ENCODE data around the gene SLC38A7.

Gene SLC38A7

GRCh38 chr16:58658796-58659211, 25.8 kb downstream of the SLC38A7 start:
- TF ChIP-seq ELF4 (IDR thresholded peaks at IDR 0.05) (no peak), SUZ12 (IDR thresholded peaks at IDR 0.05) (no peak), SP1 (IDR thresholded peaks at IDR 0.05) (no peak)
- CTCF ChIA-PET: interaction anchor here (1.0 to 1.1 kb wide), 2 partner anchors 10 to 322 kb away, joined by 3 to 4 read pairs; no protein-coding TSS in a partner anchor
- DNase-seq (ENCODE audit: extremely low spot score): no peak
- POLR2A ChIA-PET: no interaction called here

DNA sequence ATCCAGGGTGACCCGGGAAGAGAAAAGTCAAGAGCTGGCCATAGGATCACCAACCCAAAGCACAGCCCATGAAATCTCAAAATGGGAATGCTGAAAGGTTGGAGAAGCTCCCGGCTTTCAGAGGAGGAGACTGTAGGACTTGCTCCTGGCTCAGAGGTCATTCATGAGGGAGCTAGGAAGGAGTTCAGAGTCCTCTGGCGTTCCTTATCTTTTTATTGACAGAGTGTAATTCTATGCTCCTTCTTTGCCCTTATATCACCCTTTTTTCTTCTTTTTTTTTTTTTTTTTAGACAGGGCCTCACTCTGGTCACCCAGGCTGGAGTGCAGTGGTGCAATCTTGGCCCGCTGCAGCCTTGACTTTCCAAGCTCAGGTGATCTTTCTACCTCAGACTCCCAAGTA, 27.7 kb downstream of the SLC38A7 start:
- CTCF ChIA-PET: interaction anchor here (0.6 kb wide), 1 partner anchor 34 kb away, joined by 6 read pairs; no protein-coding TSS in a partner anchor
- POLR2A ChIA-PET: no interaction called here
- no peak for DNase-seq (ENCODE audit: extremely low spot score)
- TF ChIP-seq TARDBP (IDR thresholded peaks at IDR 0.05) (no peak), L3MBTL2 (conservative IDR thresholded peaks at IDR 0.05) (no peak), SUZ12 (IDR thresholded peaks at IDR 0.05) (no peak), ARNT (IDR thresholded peaks at IDR 0.05) (no peak), ELF4 (IDR thresholded peaks at IDR 0.05) (no peak), FOXK2 (IDR thresholded peaks at IDR 0.05) (no peak), NFRKB (IDR thresholded peaks at IDR 0.05) (no peak), ZNF384 (IDR thresholded peaks at IDR 0.05) (no peak), FOXM1 (IDR thresholded peaks at IDR 0.05; ENCODE audit: borderline replicate concordance) (no peak), LEF1 (IDR thresholded peaks at IDR 0.05; ENCODE audit: borderline replicate concordance) (no peak), CTBP1 (IDR thresholded peaks at IDR 0.05; ENCODE audit: borderline replicate concordance) (no peak), BHLHE40 (IDR thresholded peaks at IDR 0.05; ENCODE audit: borderline replicate concordance) (no peak), FOXA1 (IDR thresholded peaks at IDR 0.05) (no peak), SP1 (IDR thresholded peaks at IDR 0.05) (no peak), HDGF (IDR thresholded peaks at IDR 0.05; ENCODE audit: borderline replicate concordance) (no peak)
- TF ChIP-seq, protein P1, sequence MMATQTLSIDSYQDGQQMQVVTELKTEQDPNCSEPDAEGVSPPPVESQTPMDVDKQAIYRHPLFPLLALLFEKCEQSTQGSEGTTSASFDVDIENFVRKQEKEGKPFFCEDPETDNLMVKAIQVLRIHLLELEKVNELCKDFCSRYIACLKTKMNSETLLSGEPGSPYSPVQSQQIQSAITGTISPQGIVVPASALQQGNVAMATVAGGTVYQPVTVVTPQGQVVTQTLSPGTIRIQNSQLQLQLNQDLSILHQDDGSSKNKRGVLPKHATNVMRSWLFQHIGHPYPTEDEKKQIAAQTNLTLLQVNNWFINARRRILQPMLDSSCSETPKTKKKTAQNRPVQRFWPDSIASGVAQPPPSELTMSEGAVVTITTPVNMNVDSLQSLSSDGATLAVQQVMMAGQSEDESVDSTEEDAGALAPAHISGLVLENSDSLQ (IDR thresholded peaks at IDR 0.05): no peak

GRCh38 chr16:58655215-58655596, 29.4 kb downstream of the SLC38A7 start:
- no peak for TF ChIP-seq BHLHE40 (IDR thresholded peaks at IDR 0.05; ENCODE audit: borderline replicate concordance)
- no peak for TF ChIP-seq CTBP1 (IDR thresholded peaks at IDR 0.05; ENCODE audit: borderline replicate concordance)
- no peak for TF ChIP-seq SP1 (IDR thresholded peaks at IDR 0.05)
- TF ChIP-seq ARNT (IDR thresholded peaks at IDR 0.05): no peak
- no peak for TF ChIP-seq LEF1 (IDR thresholded peaks at IDR 0.05; ENCODE audit: borderline replicate concordance)
- no peak for TF ChIP-seq L3MBTL2 (conservative IDR thresholded peaks at IDR 0.05)
- ChIA-PET CTCF (no interaction called here), POLR2A (no interaction called here)
- no peak for DNase-seq (ENCODE audit: extremely low spot score)

DNA sequence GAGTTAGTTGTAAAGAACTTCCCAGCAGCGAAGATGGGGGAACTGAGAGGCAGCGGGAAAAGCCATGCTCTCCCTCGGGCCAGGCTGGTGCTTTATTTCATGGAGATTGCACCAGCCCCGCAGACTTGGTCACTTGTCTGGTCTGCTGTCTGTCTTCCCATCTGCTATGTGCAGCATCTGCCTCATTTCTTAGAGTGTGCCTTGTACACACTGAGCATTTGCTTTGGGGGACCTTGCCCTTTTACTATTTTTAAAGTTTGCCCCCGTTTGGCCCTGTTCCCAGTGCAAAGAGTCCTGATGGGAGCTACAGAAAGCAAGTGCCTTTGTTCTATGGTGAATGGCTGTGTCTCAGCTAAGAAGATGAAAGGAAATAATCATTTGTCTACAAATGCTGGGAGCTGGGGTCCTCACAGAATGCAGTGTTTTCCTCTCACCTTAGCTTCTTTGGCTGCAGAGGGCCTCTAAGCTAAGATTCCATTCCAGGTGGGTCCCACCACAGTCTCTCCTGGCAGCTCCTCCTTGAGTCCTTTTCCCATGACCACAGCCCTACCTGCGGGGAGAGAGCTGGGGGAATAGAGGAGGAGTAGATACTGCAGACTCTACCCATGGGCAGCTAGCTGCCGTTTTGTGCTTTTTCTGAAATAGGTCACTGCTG, 29.9 kb downstream of the SLC38A7 start:
- CTCF ChIA-PET: no interaction called here
- POLR2A ChIA-PET: no interaction called here
- TF ChIP-seq, protein P1 (IDR thresholded peaks at IDR 0.05): no peak
- no peak for TF ChIP-seq SP1 (IDR thresholded peaks at IDR 0.05)
- TF ChIP-seq SUZ12 (IDR thresholded peaks at IDR 0.05): no peak
- no peak for TF ChIP-seq ARNT (IDR thresholded peaks at IDR 0.05)
- no peak for TF ChIP-seq FOXM1 (IDR thresholded peaks at IDR 0.05; ENCODE audit: borderline replicate concordance)
- TF ChIP-seq FOXK2 (IDR thresholded peaks at IDR 0.05): no peak
- TF ChIP-seq NFRKB (IDR thresholded peaks at IDR 0.05): no peak
- DNase-seq (ENCODE audit: extremely low spot score): no peak

GRCh38 chr16:58652741-58653140, 31.8 kb downstream of the SLC38A7 start:
- CTCF ChIA-PET: interaction anchor here (0.6 to 0.7 kb wide), 2 partner anchors 11 to 355 kb away, joined by 3 to 6 read pairs; no protein-coding TSS in a partner anchor
- DNase-seq (ENCODE audit: extremely low spot score): no peak

GRCh38 chr16:58651965-58652348, 32.6 kb downstream of the SLC38A7 start:
- POLR2A ChIA-PET: no interaction called here
- TF ChIP-seq SUZ12 (IDR thresholded peaks at IDR 0.05) (no peak), L3MBTL2 (conservative IDR thresholded peaks at IDR 0.05) (no peak), FOXK2 (IDR thresholded peaks at IDR 0.05) (no peak), SP1 (IDR thresholded peaks at IDR 0.05) (no peak), FOXA1 (IDR thresholded peaks at IDR 0.05) (no peak), ELF4 (IDR thresholded peaks at IDR 0.05) (no peak), ARNT (IDR thresholded peaks at IDR 0.05) (no peak), NFRKB (IDR thresholded peaks at IDR 0.05) (no peak), TARDBP (IDR thresholded peaks at IDR 0.05) (no peak), ZNF384 (IDR thresholded peaks at IDR 0.05) (no peak), HDGF (IDR thresholded peaks at IDR 0.05; ENCODE audit: borderline replicate concordance) (no peak), BHLHE40 (IDR thresholded peaks at IDR 0.05; ENCODE audit: borderline replicate concordance) (no peak), FOXM1 (IDR thresholded peaks at IDR 0.05; ENCODE audit: borderline replicate concordance) (no peak), LEF1 (IDR thresholded peaks at IDR 0.05; ENCODE audit: borderline replicate concordance) (no peak), CTBP1 (IDR thresholded peaks at IDR 0.05; ENCODE audit: borderline replicate concordance) (no peak)
- TF ChIP-seq, protein P1 (IDR thresholded peaks at IDR 0.05): no peak
- DNase-seq (ENCODE audit: extremely low spot score): no peak
- CTCF ChIA-PET: interaction anchor here (1.1 kb wide), 1 partner anchor 9 kb away, joined by 4 read pairs; no protein-coding TSS in a partner anchor

More at GRCh38 chr16:58652741-58653140, 31.8 kb downstream of the SLC38A7 start:
- POLR2A ChIA-PET: no interaction called here
- no peak for TF ChIP-seq SP1 (IDR thresholded peaks at IDR 0.05)
- TF ChIP-seq CTBP1 (IDR thresholded peaks at IDR 0.05; ENCODE audit: borderline replicate concordance): no peak
- no peak for TF ChIP-seq LEF1 (IDR thresholded peaks at IDR 0.05; ENCODE audit: borderline replicate concordance)
- no peak for TF ChIP-seq FOXK2 (IDR thresholded peaks at IDR 0.05)
- no peak for TF ChIP-seq BHLHE40 (IDR thresholded peaks at IDR 0.05; ENCODE audit: borderline replicate concordance)
- TF ChIP-seq L3MBTL2 (conservative IDR thresholded peaks at IDR 0.05): no peak
- no peak for TF ChIP-seq TARDBP (IDR thresholded peaks at IDR 0.05)
- TF ChIP-seq FOXA1 (IDR thresholded peaks at IDR 0.05): no peak
